ENCODE data around the gene LRRTM4.

DNA sequence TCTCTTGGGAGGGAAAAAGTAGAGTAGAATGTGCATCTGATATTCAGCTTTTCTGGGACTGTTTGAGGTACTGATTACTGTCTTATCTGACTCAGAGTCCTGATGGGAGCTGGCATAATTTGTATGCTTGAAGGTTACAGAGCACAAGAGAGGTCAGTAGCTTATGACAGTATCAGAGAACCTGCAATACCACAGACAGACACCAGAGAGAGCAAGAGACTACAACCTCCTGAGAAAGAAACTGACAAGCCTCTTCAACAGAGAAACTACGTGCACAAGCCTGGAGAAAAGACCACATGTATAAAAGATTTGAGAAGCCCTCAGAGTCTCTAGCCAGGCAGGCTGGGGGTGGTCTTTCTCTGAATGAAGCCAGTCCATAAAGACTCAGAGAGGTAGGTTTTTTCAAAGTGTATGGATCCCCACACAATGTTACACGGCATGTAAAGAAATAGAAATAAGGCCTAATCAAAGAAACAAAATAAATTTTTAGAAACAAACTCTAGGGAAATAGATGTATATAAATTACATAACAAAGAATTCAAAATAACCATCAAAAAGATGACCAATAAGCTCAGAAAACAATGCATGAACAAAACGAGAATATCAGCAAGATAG, 568.3 kb downstream of the LRRTM4 start:
- TF ChIP-seq EZH2 (IDR thresholded peaks at IDR 0.05; ENCODE audit: insufficient read depth, poor library complexity, severe bottlenecking), result no peak
- no peak for TF ChIP-seq EZH2phosphoT487 (IDR thresholded peaks at IDR 0.05; ENCODE audit: insufficient read depth, low read depth)

Measured in GM23248 (cell line).